DOHH2 (cell line): ENCODE measurements around the gene BCS1L.

ENCODE experiments used
- EZH2phosphoT487 ChIP-seq: fragments of 200-600 bp; sonication (generic); IDR thresholded peaks from 2 replicates; pipeline ENCODE4 v1.6.1; 2017; ENCODE audit warnings: borderline replicate concordance, mild to moderate bottlenecking, antibody characterized with exemption, low read length, moderate library complexity, mixed read lengths
- TF ChIP-seq, protein P1 (sequence below): fragments of 200-600 bp; sonication (generic); IDR thresholded peaks from one replicate; pipeline ENCODE4 v1.5.1; 2014; ENCODE audit warnings: antibody characterized with exemption, mild to moderate bottlenecking, low read depth, low read length; ENCODE audit not compliant: poor library complexity, severe bottlenecking

DNA sequence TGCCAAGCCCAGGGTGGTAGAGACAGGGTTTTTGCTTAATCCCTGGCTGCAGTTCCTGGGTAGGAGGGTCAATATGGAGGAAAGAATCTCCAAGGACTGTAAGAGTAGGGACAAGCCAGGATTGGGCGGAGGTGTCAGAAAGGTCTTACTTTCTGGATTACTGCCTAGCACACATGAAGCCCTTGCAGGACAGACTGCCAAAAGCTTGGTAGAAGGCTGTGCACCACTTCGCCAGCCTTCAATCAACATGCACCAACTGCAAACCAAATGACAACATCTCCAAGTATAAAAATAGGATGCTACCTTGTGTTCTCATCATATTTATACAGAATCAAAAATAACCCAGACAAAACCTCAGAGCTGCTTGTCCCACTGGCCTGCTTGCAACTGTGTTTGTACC lies 3.7 kb upstream of the BCS1L start:
- TF ChIP-seq, protein P1, sequence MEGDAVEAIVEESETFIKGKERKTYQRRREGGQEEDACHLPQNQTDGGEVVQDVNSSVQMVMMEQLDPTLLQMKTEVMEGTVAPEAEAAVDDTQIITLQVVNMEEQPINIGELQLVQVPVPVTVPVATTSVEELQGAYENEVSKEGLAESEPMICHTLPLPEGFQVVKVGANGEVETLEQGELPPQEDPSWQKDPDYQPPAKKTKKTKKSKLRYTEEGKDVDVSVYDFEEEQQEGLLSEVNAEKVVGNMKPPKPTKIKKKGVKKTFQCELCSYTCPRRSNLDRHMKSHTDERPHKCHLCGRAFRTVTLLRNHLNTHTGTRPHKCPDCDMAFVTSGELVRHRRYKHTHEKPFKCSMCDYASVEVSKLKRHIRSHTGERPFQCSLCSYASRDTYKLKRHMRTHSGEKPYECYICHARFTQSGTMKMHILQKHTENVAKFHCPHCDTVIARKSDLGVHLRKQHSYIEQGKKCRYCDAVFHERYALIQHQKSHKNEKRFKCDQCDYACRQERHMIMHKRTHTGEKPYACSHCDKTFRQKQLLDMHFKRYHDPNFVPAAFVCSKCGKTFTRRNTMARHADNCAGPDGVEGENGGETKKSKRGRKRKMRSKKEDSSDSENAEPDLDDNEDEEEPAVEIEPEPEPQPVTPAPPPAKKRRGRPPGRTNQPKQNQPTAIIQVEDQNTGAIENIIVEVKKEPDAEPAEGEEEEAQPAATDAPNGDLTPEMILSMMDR, result no peak
- no peak for TF ChIP-seq EZH2phosphoT487
